ENCODE results near the gene LYSMD4.

DNA sequence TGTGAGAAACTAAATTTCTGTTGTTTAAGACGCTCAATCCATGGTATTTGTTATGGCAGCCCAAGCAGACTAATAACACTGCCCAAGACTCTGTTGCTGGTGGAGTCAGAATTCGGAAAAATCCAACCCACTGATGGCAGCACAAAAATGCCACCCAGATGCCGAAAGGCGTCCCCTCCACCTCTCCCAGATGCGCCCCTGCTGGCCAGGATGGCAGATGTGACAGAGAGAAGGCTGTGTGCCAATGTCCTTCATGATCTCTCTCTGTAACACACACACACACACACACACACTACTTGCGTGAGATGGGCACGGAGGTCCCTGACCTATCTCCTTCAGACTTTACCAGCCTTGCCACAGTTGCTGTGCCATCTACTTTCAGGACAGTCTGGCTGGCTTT is 10.9 kb upstream of the LYSMD4 start:
- TF ChIP-seq, protein P1, sequence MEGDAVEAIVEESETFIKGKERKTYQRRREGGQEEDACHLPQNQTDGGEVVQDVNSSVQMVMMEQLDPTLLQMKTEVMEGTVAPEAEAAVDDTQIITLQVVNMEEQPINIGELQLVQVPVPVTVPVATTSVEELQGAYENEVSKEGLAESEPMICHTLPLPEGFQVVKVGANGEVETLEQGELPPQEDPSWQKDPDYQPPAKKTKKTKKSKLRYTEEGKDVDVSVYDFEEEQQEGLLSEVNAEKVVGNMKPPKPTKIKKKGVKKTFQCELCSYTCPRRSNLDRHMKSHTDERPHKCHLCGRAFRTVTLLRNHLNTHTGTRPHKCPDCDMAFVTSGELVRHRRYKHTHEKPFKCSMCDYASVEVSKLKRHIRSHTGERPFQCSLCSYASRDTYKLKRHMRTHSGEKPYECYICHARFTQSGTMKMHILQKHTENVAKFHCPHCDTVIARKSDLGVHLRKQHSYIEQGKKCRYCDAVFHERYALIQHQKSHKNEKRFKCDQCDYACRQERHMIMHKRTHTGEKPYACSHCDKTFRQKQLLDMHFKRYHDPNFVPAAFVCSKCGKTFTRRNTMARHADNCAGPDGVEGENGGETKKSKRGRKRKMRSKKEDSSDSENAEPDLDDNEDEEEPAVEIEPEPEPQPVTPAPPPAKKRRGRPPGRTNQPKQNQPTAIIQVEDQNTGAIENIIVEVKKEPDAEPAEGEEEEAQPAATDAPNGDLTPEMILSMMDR (IDR thresholded peaks at IDR 0.05): no peak
- no peak for TF ChIP-seq POLR2A (IDR thresholded peaks at IDR 0.05)

Data from uterus (tissue), 2 donors.